ENCODE measurements around the gene PRKCE. TPM values are rescaled to one million over a fixed set of nuclear protein-coding genes. Genes with fewer than 3 reads are reported as not detected.

Gene PRKCE
- total RNA-seq, 1 experiment from 2014 or later, result 4.4 TPM

DNA sequence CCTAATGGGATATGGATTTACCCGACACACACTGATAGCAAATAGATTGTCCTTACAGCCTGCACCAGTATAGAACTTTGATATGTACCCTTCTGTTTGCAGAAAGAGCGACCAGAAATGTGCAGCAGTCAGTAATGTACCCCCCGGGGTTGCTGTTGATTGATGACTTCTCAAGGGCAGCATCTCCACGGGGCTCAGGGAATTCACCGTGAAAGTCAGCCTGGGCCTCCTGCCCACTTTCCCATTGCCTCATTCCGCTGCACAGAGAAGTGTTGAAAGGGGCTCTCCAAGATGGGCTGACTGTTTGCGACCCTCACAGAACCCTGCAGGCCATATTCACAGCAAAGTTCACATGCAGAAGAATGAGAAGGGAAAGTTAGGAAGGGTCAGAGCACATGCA, 241.3 kb downstream of the PRKCE start:
- ChIA-PET CTCF (no interaction called here), POLR2A (no interaction called here)
- no peak for DNase-seq
- Histone ChIP-seq H3K36me3 (ENCODE audit: control insufficient read depth, insufficient read depth, low read length) (no peaks in the 10 kb centered on the region), H3K9me3 (no peaks in the 10 kb centered on the region), H3K4me1 (no peaks in the 10 kb centered on the region), H3K27me3 (replicated peaks; ENCODE audit: control insufficient read depth, insufficient read depth, low read length) (no peaks in the 10 kb centered on the region), H3K4me3 (ENCODE audit: low read depth, low read length) (no peak overlapping the region)
- no peaks in the 10 kb centered on the region for H3K27me3 Mint-ChIP-seq (ENCODE audit: insufficient read depth, unreplicated experiment)
- no peak overlapping the region for H3K4me3 Mint-ChIP-seq (ENCODE audit: unreplicated experiment)
- no TSS peak for BruUV-seq (replicated peaks)
- H3K4me1 Mint-ChIP-seq (ENCODE audit: low read depth, unreplicated experiment), result peaks cover 5% of the 10 kb centered on the region
- H3K27ac Mint-ChIP-seq (ENCODE audit: unreplicated experiment), result no peak overlapping the region
- TF ChIP-seq, protein P1, sequence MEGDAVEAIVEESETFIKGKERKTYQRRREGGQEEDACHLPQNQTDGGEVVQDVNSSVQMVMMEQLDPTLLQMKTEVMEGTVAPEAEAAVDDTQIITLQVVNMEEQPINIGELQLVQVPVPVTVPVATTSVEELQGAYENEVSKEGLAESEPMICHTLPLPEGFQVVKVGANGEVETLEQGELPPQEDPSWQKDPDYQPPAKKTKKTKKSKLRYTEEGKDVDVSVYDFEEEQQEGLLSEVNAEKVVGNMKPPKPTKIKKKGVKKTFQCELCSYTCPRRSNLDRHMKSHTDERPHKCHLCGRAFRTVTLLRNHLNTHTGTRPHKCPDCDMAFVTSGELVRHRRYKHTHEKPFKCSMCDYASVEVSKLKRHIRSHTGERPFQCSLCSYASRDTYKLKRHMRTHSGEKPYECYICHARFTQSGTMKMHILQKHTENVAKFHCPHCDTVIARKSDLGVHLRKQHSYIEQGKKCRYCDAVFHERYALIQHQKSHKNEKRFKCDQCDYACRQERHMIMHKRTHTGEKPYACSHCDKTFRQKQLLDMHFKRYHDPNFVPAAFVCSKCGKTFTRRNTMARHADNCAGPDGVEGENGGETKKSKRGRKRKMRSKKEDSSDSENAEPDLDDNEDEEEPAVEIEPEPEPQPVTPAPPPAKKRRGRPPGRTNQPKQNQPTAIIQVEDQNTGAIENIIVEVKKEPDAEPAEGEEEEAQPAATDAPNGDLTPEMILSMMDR (IDR thresholded peaks at IDR 0.05; ENCODE audit: insufficient read depth in 1 of 2, low read depth in 1 of 2, low read length in 1 of 2, severe bottlenecking in 1 of 2, unreplicated experiment in 1 of 2), result no peak
- intact Hi-C loops (cut with micrococcal nuclease; ENCODE audit: unreplicated experiment), result no loop called here
- no peaks in the 10 kb centered on the region for H3K9me3 Mint-ChIP-seq (ENCODE audit: unreplicated experiment)
- H3K36me3 Mint-ChIP-seq (ENCODE audit: insufficient read depth, unreplicated experiment), result no peaks in the 10 kb centered on the region

DNA sequence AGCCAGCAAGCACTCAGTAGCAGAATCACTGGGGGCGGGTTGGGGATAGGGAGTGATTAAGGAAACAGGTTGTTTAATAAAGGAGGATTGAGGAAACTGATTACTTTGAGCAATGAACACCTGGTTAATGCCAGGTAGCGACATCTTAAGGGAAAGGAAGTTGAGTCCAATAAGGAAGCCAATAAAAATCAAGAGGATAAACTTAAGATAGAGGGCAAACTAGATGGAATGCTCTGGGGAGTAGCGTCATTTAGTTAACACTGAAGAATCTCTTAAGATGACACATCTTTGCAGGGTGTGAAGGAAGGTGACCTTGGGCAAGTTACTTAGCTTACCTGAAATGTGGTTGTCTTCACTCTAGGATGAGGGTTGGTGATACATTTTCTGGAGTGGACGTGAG, 242.7 kb downstream of the PRKCE start:
- no peak overlapping the region for H3K27ac Mint-ChIP-seq (ENCODE audit: unreplicated experiment)
- TF ChIP-seq, protein P1 (IDR thresholded peaks at IDR 0.05; ENCODE audit: insufficient read depth in 1 of 2, low read depth in 1 of 2, low read length in 1 of 2, severe bottlenecking in 1 of 2, unreplicated experiment in 1 of 2), result no peak
- no peaks in the 10 kb centered on the region for H3K27me3 ChIP-seq (replicated peaks; ENCODE audit: control insufficient read depth, insufficient read depth, low read length)
- H3K4me3 Mint-ChIP-seq (ENCODE audit: unreplicated experiment), result no peak overlapping the region
- no peaks in the 10 kb centered on the region for H3K27me3 Mint-ChIP-seq (ENCODE audit: insufficient read depth, unreplicated experiment)
- H3K36me3 ChIP-seq (ENCODE audit: control insufficient read depth, insufficient read depth, low read length), result no peaks in the 10 kb centered on the region
- no peaks in the 10 kb centered on the region for H3K9me3 ChIP-seq
- no peaks in the 10 kb centered on the region for H3K9me3 Mint-ChIP-seq (ENCODE audit: unreplicated experiment)
- no peaks in the 10 kb centered on the region for H3K4me1 ChIP-seq
- no peak for DNase-seq
- ChIA-PET POLR2A (no interaction called here), CTCF (no interaction called here)
- BruUV-seq (replicated peaks), result no TSS peak
- no peak overlapping the region for H3K4me3 ChIP-seq (ENCODE audit: low read depth, low read length)
- no peaks in the 10 kb centered on the region for H3K4me1 Mint-ChIP-seq (ENCODE audit: low read depth, unreplicated experiment)
- no peaks in the 10 kb centered on the region for H3K36me3 Mint-ChIP-seq (ENCODE audit: insufficient read depth, unreplicated experiment)
- intact Hi-C loops (cut with micrococcal nuclease; ENCODE audit: unreplicated experiment), result no loop called here

DNA sequence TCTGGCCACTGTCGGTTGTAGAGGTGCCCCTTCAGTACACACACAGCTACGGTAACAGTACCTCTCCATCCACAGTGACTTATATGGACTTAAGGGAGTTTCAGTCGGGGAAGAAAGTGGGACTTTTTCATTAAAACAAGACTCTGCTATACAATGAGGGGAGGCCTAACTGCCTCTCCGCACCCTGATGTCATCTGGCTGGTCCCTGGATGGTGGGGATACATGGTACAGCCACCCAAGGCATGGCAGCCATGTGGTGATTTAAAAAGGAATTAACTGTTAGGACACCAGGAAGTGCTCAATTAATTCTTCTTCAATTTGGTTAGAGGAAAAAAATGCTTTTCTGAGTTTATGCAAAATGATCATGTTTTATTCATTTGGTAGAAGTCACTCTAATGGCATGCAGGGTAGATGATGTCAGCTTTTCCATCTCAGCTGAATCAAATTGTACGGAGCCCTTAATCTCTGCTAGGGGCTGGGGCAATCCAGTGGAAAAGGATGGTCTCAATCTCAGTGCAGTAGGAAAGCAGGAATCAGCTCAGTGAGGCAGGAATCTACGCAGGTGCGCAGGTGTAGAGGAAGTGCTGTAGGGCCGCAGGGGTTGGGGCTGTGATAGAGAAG, 243.9 kb downstream of the PRKCE start:
- no peaks in the 10 kb centered on the region for H3K4me1 Mint-ChIP-seq (ENCODE audit: low read depth, unreplicated experiment)
- Histone ChIP-seq H3K36me3 (ENCODE audit: control insufficient read depth, insufficient read depth, low read length) (no peaks in the 10 kb centered on the region), H3K9me3 (no peaks in the 10 kb centered on the region), H3K4me1 (no peaks in the 10 kb centered on the region), H3K27me3 (replicated peaks; ENCODE audit: control insufficient read depth, insufficient read depth, low read length) (no peaks in the 10 kb centered on the region), H3K4me3 (ENCODE audit: low read depth, low read length) (no peak overlapping the region)
- no peaks in the 10 kb centered on the region for H3K27me3 Mint-ChIP-seq (ENCODE audit: insufficient read depth, unreplicated experiment)
- DNase-seq, result no peak
- CTCF ChIA-PET, result no interaction called here
- POLR2A ChIA-PET, result no interaction called here
- TF ChIP-seq, protein P1 (IDR thresholded peaks at IDR 0.05; ENCODE audit: insufficient read depth in 1 of 2, low read depth in 1 of 2, low read length in 1 of 2, severe bottlenecking in 1 of 2, unreplicated experiment in 1 of 2), result no peak
- no peak overlapping the region for H3K27ac Mint-ChIP-seq (ENCODE audit: unreplicated experiment)
- H3K9me3 Mint-ChIP-seq (ENCODE audit: unreplicated experiment), result no peaks in the 10 kb centered on the region
- no peaks in the 10 kb centered on the region for H3K36me3 Mint-ChIP-seq (ENCODE audit: insufficient read depth, unreplicated experiment)
- intact Hi-C loops (cut with micrococcal nuclease; ENCODE audit: unreplicated experiment), result no loop called here
- H3K4me3 Mint-ChIP-seq (ENCODE audit: unreplicated experiment), result no peak overlapping the region
- no TSS peak for BruUV-seq (replicated peaks)

All from Caco-2 (cell line).